ENCODE results near the gene TMEM30B.
"Not testable (repeated sequence)": the region's sequence is repeated elsewhere in the genome, so short reads cannot be mapped to it uniquely, and the experiment has no call there.

GRCh38 chr14:61308701-61309100 lies 27.6 kb upstream of the TMEM30B start:
- TF ChIP-seq CTCF (IDR thresholded peaks at IDR 0.05; ENCODE audit: low read depth, low read length); EZH2phosphoT487 (IDR thresholded peaks at IDR 0.05; ENCODE audit: low read depth): not testable (repeated sequence)

Data from OCI-LY3 (cell line).